Embryonic facial prominence (tissue), 1 donor: ENCODE results near the gene SELENOP.
"Not testable (repeated sequence)": the region's sequence is repeated elsewhere in the genome, so short reads cannot be mapped to it uniquely, and the experiment has no call there.

Source experiments
- DNase-seq: peaks from one replicate; pipeline ENCODE4 v3.0.0-alpha.2; 2016; ENCODE audit errors: extremely low spot score

Gene SELENOP

GRCh38 chr5:42826757-42827515 is 15.2 kb upstream of the SELENOP start:
- DNase-seq = no peak

- DNase-seq = no peak
Observed at GRCh38 chr5:42825422-42826148, 13.9 kb upstream of the SELENOP start.

- no peak for DNase-seq
Observed at GRCh38 chr5:42824347-42824976, 12.8 kb upstream of the SELENOP start.

GRCh38 chr5:42822548-42822947 is 10.9 kb upstream of the SELENOP start:
- no peak for DNase-seq

- no peak for DNase-seq
Observed at GRCh38 chr5:42819745-42820144, 8.1 kb upstream of the SELENOP start.

GRCh38 chr5:42816546-42816945 is 4.9 kb upstream of the SELENOP start:
- not testable (repeated sequence) for DNase-seq

- DNase-seq = no peak
Observed at GRCh38 chr5:42813533-42813932, 1.8 kb upstream of the SELENOP start.

- DNase-seq = no peak
Observed at GRCh38 chr5:42812620-42813019, 928 bp upstream of the SELENOP start.

- DNase-seq = no peak
Observed at GRCh38 chr5:42810834-42811590, 680 bp downstream of the SELENOP start.

- no peak for DNase-seq
Observed at GRCh38 chr5:42808888-42809611, 2.6 kb downstream of the SELENOP start.

- no peak for DNase-seq
Observed at GRCh38 chr5:42807722-42808447, 3.8 kb downstream of the SELENOP start.

GRCh38 chr5:42806701-42807262 is 4.9 kb downstream of the SELENOP start:
- DNase-seq = no peak

- DNase-seq = no peak
Observed at GRCh38 chr5:42806004-42806700, 5.5 kb downstream of the SELENOP start.

GRCh38 chr5:42804717-42805339 is 6.9 kb downstream of the SELENOP start:
- no peak for DNase-seq

GRCh38 chr5:42801516-42802166 is 10.1 kb downstream of the SELENOP start:
- DNase-seq = no peak

- DNase-seq = no peak
Observed at GRCh38 chr5:42800748-42801330, 10.9 kb downstream of the SELENOP start.

- DNase-seq = no peak
Observed at GRCh38 chr5:42799668-42800114, 12.0 kb downstream of the SELENOP start.

- no peak for DNase-seq
Observed at GRCh38 chr5:42799241-42799608, 12.5 kb downstream of the SELENOP start.
